Embryonic facial prominence (tissue), 1 donor: Measurements from ENCODE around the gene LIPN.

Experiments
- DNase-seq: peaks from one replicate; pipeline ENCODE4 v3.0.0-alpha.2; 2016; ENCODE audit errors: extremely low spot score

Gene LIPN

DNA sequence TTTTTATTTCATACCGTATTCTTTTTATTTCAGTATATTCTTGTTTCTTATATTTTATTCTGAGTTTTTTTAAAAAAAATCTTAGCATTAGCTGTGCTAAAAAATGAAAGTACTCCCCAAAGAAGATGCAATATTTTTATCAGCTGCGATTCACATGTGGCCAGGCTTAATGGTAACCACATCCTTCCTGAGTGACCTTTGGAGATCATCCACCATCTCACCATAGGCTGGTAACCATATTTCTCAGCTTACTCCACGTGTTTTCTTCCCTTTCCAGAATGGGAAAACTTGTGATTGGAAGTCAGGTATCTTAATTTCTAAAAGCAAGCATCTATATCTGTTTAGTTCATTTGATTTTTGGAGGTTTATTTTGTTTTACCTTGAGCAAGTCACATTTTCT lies 23.9 kb downstream of the LIPN start:
- DNase-seq = no peak

GRCh38 chr10:88786032-88786770 lies 26.4 kb downstream of the LIPN start:
- no peak for DNase-seq

DNA sequence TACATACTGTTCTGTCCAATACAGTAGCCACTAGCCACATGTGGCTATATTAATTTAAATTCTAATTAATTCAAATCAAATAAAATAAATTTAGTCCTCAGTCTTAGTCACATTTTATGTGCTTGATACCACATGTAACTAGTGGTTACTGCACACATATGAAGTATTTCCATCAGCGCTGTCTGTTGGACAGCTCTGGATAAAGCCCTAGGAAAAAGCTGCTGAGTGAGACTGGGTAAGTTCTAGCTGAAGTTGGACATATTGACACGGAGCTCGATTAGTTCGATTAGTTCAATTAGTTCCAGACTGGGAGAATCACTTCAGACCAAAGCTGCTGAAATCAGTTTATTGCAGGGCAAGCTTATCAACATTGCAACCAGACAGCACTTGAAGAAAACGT lies 27.6 kb downstream of the LIPN start:
- DNase-seq = no peak

DNA sequence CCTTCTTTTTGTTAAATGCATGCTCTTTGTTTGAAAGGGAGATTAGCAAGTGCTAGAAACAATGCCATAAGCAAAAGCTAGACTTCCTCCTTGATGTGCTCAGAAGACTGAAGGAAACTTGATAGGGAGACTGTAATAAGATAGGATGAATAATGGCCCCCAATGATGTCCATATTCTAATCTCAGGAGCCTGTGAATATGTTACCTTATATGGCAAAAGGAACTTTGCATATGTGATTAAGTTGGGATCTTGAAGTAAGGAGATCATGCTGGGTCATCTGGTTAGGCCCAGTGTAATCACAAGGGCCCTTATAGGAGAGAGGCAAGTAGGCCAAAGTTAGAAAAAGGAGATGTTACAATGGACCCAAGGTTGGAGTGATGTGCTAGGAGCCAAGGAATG lies 29.1 kb downstream of the LIPN start:
- no peak for DNase-seq

DNA sequence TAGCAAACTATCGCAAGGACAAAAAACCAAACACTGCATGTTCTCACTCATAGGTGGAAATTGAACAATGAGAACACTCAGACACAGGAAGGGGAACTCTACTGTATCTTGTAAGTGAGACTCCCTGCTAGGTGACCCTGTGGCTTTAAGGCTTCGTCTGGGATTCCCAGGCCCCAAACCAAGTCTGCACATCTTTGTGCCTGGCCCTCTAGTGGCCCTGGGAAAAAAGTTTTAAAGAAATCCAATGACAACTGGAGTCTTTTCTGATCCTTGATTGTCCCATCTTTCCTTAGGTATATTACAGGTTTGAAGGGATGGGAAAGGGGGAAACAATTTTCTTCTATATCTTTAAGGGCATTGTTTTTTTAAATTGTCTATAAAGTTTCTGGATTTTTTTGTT lies 32.1 kb downstream of the LIPN start:
- no peak for DNase-seq

- no peak for DNase-seq
Observed at GRCh38 chr10:88792661-88793060, 32.8 kb downstream of the LIPN start.

DNA sequence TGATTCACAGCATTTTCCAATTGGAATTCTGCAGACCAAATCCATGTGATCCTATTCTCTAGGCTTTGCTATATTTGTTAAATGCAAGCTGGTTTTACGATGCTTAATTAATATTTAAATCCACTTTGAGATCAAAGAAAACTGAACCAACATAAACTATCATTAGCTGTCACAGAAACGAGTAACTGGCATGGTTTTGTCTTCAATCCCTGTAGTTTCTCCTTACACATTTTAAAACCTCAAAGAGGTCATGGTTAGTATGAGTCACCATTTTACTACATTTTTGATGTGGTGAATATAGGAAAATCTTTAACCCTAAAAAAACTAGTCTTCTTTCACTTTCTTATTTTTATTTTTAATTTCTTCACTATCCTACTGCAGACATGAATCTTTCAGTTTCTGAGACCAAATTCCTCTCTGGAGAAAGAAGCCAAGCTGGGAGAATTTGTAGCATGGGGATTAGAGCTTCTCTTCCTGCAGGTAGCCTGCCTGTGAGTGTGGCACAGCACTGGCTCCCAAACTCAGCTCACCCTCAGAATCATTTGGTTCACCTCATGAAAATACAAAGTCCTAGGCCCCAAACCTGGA lies 34.0 kb downstream of the LIPN start:
- no peak for DNase-seq

DNA sequence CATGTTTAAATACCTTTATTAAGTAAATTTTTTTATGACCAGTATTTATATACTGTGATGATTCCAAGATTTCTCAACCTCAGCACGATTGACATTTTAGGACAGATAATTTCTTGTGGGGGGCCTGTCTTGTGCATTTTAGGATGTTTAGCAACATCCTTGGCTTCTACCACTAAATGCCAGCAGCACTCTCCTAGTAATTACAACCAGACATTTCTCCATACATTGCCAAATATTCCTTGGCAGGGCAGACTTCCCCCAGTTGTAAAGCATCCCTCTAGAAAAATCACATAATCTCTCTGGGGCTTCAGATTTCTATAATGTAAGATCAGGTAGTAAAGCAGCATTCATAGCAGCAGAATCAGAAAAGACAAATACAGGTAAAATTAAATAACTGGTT lies 34.9 kb downstream of the LIPN start:
- DNase-seq = no peak

DNA sequence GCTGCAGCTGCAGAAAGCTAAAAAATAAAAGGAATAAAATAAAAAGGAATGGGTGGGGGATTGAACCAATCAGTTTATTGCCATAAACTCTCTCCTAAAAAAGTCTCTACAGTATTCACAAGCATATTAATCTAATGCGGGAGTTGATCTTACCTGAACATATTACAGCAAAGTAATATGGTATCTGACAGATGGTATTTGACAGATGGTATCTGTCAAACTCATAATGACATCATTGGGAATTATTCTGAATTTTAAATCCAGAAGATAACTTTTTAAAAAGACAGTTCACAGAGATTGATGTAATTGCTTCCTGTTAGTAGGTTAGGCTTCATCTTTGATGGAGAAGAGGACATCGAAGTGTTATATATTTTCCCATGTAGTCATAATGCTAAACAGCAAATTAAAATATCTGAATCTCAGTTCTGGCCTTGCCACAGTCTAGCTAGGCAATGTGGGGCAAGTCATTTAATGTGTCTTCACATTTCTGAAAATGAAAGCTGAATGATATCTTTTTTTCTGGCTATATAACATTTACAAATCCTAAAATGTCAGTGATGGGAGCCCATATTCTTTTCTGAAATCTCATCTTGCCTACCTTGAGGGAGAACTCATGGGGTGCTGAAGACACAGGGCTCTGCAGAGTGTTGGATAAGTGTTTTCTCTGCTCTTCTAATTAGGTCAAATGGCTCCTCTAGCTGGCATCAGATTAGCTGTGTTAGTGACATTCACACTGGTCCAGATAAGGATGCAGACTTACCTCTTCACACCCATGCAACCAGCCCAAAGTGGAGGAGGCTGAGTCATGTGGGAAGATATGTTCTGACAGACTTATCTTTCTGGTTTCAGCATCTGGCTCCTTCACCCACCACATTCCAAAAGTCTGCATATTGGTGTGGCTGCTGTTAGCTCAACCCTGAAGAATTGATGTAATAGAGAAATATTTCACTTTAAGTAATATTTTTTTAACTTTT lies 40.6 kb downstream of the LIPN start:
- no peak for DNase-seq

- DNase-seq = no peak
Observed at GRCh38 chr10:88802523-88803285, 42.9 kb downstream of the LIPN start, which contains the start of gene LIPM. Gene LIPM (plus strand): TSS chr10:88802730. CDS start chr10:88802897, 167 bp downstream.

GRCh38 chr10:88803641-88804040 lies 43.8 kb downstream of the LIPN start:
- no peak for DNase-seq

GRCh38 chr10:88804083-88804812 lies 44.4 kb downstream of the LIPN start:
- no peak for DNase-seq

GRCh38 chr10:88805361-88805760 lies 45.5 kb downstream of the LIPN start:
- DNase-seq = no peak

DNA sequence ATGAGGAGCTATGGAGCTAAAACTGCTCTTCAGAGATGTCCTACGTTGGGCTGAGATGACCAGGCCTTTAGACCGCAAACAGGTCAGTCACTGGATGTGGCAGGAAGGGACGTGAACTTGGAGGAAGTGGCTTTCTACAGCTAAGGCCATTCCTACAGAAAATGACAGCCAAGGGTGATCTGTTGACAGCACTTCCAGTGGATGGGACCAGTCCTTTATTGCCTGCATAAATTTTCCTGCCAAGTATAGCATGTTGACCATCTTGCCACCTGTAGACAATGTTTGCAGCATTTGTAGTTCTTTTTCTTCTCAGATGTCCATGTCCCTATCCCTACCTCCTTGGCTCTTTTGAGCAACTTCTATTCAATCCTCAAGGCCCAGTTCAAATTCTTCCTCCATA lies 46.1 kb downstream of the LIPN start:
- no peak for DNase-seq

DNA sequence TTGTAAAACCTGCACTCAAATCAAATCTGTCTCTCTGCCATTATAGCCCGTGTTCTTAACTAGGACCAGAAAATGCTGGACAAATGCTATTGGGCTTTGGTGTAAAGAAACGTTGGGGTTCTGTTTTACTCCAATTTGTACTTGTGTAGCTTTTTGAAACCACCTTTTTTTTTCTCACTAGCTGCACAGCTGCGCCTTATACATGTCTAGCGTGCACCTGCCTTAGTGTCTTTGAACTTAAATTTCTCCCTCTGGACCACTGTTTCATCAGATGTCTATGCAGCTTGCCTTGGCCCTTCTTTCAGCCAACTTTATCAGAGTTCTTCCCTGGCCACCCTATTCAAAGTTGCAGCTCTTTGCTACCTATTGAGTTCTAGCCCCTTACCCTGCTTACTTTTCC lies 49.8 kb downstream of the LIPN start:
- no peak for DNase-seq

DNA sequence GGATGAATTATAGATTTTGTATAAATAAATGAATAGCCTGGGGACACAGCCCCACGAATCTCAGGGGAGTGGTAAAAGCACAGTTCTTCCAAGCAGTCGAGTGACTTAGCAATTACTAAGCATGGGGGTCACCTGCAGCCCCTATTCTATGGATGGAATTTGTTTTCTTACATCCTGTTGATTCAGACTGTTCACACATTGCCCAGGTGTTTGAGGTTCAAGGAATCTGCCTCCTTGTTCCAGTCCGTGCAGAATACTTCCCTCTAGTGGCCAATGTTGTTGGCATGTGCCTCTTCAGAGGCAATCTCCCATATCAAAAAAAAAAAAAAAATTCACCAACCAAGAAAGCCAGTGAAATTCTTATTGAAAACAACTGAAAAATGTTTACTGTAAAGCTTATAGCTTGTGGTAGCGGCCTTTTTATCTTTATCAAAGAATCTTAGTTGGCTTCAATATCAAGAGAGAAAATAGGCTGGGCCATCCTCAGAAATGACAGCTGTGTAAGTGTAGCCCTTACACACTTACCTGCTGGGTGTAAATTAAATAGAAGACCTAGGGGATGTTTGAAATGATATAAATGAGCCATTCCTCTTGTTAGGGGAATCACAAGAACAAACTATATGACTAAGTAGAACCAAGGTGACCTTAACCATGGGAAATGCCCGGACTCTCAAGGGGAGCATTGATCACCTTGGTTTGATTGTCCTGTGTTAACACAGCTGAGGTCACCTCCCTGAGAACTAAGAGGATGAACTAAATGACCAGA lies 50.6 kb downstream of the LIPN start:
- DNase-seq = no peak

DNA sequence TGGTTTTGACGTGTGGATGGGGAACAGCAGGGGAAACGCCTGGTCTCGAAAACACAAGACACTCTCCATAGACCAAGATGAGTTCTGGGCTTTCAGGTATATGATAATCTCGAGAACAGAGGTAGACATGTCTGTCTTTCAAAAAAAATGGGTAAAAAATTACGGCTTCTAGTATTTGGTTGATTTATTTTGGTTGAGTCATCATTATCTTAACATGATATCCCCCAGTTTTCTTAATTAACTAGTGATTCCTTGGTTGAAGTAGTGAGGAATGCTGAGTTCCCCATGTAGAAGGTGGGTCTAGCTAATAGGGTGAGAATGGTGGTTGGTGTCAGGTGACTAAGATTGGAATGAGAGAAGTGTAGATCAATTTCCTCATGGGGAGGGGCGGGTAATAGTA lies 53.4 kb downstream of the LIPN start:
- no peak for DNase-seq

DNA sequence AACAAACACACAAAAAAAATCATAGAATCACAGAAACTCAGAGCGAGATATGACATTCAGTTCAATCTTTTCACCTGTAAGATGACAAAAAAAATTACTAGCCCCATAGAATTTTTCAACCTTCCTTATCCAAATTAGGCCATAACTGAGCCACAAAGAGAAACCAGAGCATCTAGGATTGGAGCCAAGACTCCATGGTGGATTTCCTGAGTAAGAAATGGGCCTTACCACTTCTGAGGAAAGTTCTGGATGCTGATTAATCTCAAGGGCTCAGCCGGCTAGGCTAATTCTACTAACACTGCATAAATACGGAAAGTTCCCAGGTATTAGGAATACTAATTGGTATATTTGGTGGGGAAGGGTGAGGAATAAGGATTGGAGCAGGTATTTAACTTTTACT lies 59.5 kb downstream of the LIPN start:
- DNase-seq = no peak

- peak; percentile 59 for DNase-seq
Observed at GRCh38 chr10:88820748-88821401, 61.1 kb downstream of the LIPN start.

- no peak for DNase-seq
Observed at GRCh38 chr10:88826388-88826787, 66.6 kb downstream of the LIPN start.
